ENCODE data around the gene CX3CR1.
A peak's percentile ranks its signal among the peaks of the same experiment; 100 is the strongest.

The CX3CR1 gene

DNA sequence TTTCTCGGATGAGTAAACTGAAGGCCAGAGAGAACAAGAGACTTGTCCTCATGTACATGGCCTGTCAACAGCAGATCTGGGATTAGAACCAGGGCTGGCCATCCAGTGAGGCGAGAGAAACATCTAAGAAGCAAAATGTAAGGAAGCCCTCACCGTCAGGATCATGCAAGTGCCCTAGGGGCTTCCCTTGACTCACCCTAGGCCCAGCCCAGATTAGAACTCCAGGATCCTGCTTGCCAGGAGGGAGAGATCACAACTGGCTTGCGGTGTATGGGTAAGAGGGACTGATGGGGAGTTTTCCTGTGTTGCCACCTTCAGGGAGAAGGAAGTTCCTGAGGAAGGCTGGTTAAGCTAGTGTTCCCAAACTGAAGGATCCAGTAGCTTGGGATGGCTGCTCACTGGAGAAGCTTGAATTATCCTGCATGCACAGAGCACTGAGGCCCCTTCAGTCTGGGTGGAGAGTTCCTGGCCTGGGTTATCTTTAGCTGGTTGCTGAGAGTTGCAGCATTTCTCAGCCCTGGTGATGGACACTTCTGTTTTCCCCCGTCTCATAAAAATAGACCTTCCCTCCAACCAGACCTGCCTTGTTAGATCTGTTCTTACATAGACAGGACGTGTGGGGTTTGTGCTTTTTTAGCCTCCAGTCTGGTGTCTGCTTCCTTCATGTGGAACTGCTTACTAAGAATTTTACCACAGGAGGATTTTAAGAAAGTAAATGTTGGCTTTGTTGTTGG is 59.3 kb downstream of the CX3CR1 start:
- no peak for DNase-seq

DNA sequence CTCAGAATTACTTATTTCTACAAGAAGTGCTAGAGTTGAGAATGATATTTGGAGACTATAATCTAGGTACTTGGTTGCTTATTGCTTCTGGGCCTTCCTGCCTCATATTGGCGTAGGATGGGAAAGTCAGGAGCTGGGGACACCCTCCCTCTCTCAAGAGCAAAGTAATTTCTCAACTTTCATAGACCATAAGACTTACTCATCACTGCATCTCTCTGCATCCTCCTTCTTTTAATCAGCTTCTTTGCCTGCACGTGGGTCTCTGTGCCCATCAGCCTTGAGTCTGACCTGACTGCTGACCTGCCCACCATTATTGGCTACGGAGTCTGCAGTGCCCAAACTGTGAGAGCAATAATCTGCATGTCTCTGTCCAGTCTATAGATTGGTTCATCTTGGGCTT is 60.1 kb downstream of the CX3CR1 start:
- no peak for DNase-seq

DNA sequence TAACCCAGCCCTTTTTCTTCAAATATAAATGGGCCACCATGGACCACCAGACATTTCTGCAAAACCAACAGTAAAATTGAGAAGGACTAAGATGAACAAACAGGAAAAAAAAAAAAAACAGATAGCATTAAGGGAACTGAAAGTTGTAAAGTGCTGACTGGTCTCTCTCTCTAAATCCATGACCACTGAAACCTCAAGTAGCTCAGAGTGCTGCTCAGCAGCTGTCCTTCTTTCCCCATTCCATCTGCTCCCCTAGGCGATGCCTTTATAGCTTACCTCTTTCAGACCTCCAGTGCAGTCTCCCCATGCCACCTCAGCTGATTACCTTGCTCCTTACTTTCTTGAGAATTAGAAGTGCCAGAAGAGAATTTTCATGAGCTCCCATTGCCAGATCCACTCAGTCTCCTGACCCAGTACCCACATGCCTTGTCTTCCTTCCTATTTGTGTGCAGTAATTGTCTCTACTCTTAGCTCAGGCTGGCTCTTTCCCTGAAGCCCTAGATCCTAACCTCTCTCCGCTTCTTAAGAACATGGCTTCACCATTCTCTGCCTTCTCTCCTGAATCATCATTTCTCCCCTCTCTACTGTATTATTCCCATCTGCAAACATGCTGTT is 63.6 kb downstream of the CX3CR1 start:
- DNase-seq, result peak; percentile 21

DNA sequence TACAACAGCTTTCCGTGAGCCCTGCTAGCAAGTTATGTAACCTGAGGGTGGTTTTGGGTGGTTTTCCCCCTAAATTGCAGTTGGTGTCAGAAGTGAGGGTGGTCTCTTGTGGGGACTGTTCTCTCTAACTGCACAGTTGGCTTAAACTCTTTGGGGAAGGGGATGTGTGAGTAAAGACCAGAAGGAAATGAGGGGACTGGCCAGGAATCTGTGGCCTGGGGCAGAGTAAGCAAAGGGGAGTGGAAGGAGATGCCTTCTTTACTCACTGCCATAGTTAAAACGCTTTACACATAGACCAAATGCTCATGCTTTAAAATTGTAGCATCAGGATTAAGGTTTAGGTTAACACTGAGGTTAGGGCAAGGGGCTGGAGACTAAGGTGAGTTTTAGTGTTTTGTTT is 66.2 kb downstream of the CX3CR1 start:
- DNase-seq, result no peak

Measured in DMS79 (cell line).